Melanocyte of skin (primary cell): ENCODE data around the gene ZNF770. TPM values are rescaled to one million over a fixed set of nuclear protein-coding genes. Genes with fewer than 3 reads are reported as not detected.

Experiments
- total RNA-seq, 2 donors: library from RNA; depleted of rRNA; stranded (reverse); fragments of >200 nt; gene quantifications; 2 replicates each; pipeline ENCODE4 v1.2.3, GENCODE V29; 2012

ZNF770 gene
- total RNA-seq, result 10 to 100 TPM; 18.2 to 21.3 TPM

GRCh38 chr15:34988027-34988902, at the start of gene ZNF770:
Gene ZNF770 (minus strand): TSS chr15:34988287. CDS start chr15:34983434, 4,853 bp downstream.

DNA sequence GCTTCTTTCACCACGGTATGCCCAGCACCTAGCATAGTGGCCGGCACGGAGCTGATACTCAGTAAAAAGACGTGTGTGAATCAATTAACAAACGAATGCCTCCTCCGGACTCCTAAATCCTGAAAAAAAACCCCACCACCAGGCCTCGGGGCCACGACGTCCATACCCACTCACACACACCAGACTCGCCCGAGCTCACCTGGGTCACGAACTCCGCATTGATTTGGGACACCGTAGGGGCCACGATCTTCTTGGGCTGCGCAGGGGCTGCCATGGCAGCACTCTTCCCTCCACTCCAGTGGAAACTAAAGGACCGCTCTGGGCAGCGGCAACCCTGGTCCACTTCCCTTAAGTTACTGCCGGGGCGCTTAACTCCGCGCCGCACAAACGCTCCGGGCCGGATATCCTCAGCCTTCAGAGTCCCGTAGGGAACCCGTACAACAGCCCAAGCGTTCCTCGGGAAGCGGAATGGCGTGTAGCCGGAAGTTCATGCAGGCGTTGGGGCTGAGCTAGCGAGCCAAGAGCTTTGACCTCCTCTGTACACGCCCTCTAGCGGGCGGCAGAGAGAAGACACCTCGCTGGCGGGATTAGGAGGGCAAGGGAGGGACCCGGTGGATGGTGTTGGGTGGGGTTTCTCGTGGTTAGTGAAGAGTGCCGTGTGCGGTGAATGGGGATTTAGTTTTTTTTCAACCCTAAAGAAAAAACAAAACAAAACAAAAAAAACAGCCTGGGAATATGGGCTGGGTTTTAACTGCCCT, 18.6 kb downstream of the ZNF770 start, which contains the start of gene AQR:
TSS of gene AQR (minus strand) at position 403 of the 758 bp plus-strand sequence. CDS start at position 274, 129 bp downstream.

Other genes with a start within 250 kb of the ZNF770 start
- not detected for gene GJD2, start 233.3 kb downstream of the ZNF770 start, total RNA-seq
- gene ACTC1, start 192.7 kb downstream of the ZNF770 start, total RNA-seq, result not detected
- 10 to 100 TPM; 15.1 to 23.0 TPM for gene AQR, start 18.5 kb downstream of the ZNF770 start, total RNA-seq
- gene NANOGP8, start 97.0 kb upstream of the ZNF770 start, total RNA-seq, result not detected